B cell (primary cell): ENCODE measurements around the gene ATRAID. TPM values are rescaled to one million over a fixed set of nuclear protein-coding genes. Genes with fewer than 3 reads are reported as not detected.

Source experiments
- ATAC-seq: fragments of 200-7000 bp; cut with Tn5 transposase; one replicate; pipeline ENCODE4 v1.10.0; 2021; ENCODE audit warnings: low read depth, mild to moderate bottlenecking, moderate number of reproducible peaks, moderate library complexity
- CTCF ChIA-PET: fragments of 350-600 bp; sonication (Branson Sonifier 250); formaldehyde crosslinking; loops from one replicate; lab custom pipeline; 2021; ENCODE audit warnings: antibody characterized with exemption, inconsistent platforms; lab: Charles Lee
- POLR2A ChIA-PET: fragments of 350-600 bp; sonication (Branson Sonifier 250); formaldehyde crosslinking; loops from one replicate; lab custom pipeline; 2021; ENCODE audit warnings: antibody characterized with exemption; lab: Charles Lee
- DNase-seq: peaks from one replicate; pipeline ENCODE4 v3.0.0; 2013
- H2AFZ ChIP-seq: 2 replicates; pipeline ENCODE4 v1.6.1; 2012; ENCODE audit warnings: mild to moderate bottlenecking, low read depth, low read length; ENCODE audit not compliant: insufficient read depth, poor library complexity, severe bottlenecking
- H3K27ac ChIP-seq, 2 donors: 1 replicate in 1 of 2; 2 replicates in 1 of 2; pipeline ENCODE4 v1.5.1; 2012 to 2013; ENCODE audit warnings: low read length in 2 of 2, mild to moderate bottlenecking in 2 of 2, moderate library complexity in 1 of 2
- H3K27me3 ChIP-seq, 4 experiments: fragments of 200-600 bp in 1 of 4; sonication (generic) in 1 of 4; replicated peaks in 1 of 4; 1 replicate in 2 of 4; 2 replicates in 2 of 4; pipeline versions ENCODE4 v1.6.1 to v1.7.0; 2013 to 2016; ENCODE audit warnings: low read length in 3 of 4, mild to moderate bottlenecking in 2 of 4, mixed read lengths in 1 of 4, moderate library complexity in 1 of 4; ENCODE audit not compliant: insufficient read depth in 4 of 4, control insufficient read depth in 3 of 4; ENCODE audit errors: control extremely low read depth in 1 of 4
- H3K36me3 ChIP-seq, 2 experiments: replicated peaks in 1 of 2; 1 replicate in 1 of 2; 2 replicates in 1 of 2; pipeline versions ENCODE4 v1.6.1 to v1.7.1; 2013; ENCODE audit warnings: low read length in 1 of 2; ENCODE audit not compliant: insufficient read depth in 2 of 2, control insufficient read depth in 1 of 2; ENCODE audit errors: control extremely low read depth in 1 of 2, extremely low read depth in 1 of 2
- H3K4me1 ChIP-seq, 2 donors: fragments of 200-600 bp in 1 of 2; sonication (generic) in 1 of 2; 1 replicate in 1 of 2; 2 replicates in 1 of 2; pipeline versions ENCODE4 v1.5.1 to v1.6.1; 2013 to 2017; ENCODE audit warnings: low read length in 2 of 2; ENCODE audit not compliant: control insufficient read depth in 2 of 2, insufficient read depth in 2 of 2
- H3K4me2 ChIP-seq: replicated peaks from 2 replicates; pipeline ENCODE3; 2012; ENCODE audit warnings: mild to moderate bottlenecking, low read depth, low read length; ENCODE audit not compliant: poor library complexity, severe bottlenecking
- H3K4me3 ChIP-seq, 5 experiments: fragments of 200-600 bp in 1 of 5; sonication (generic) in 1 of 5; 1 replicate in 3 of 5; 2 replicates in 2 of 5; pipeline versions ENCODE4 v1.5.1 to v1.7.0; 2011 to 2016; ENCODE audit warnings: low read length in 4 of 5, mild to moderate bottlenecking in 4 of 5, low read depth in 2 of 5, control low read depth in 1 of 5, moderate library complexity in 1 of 5; ENCODE audit not compliant: insufficient read depth in 1 of 5; ENCODE audit errors: control extremely low read depth in 1 of 5, extremely low read depth in 1 of 5
- H3K79me2 ChIP-seq: fragments of 200-600 bp; sonication (generic); one replicate; pipeline ENCODE4 v1.6.0; 2016; ENCODE audit warnings: low read length; ENCODE audit not compliant: control insufficient read depth, insufficient read depth
- H3K9ac ChIP-seq: fragments of 200-600 bp; sonication (generic); 2 replicates; pipeline ENCODE4 v1.6.1; 2017; ENCODE audit warnings: mild to moderate bottlenecking, low read length, moderate library complexity
- H3K9me3 ChIP-seq, 3 donors: one replicate each; pipeline versions ENCODE4 v1.6.1 to v1.7.1; 2013; ENCODE audit warnings: low read length in 2 of 3; ENCODE audit not compliant: control insufficient read depth in 2 of 3, insufficient read depth in 1 of 3; ENCODE audit errors: control extremely low read depth in 1 of 3
- H4K20me1 ChIP-seq: 2 replicates; pipeline ENCODE4 v1.6.0; 2012; ENCODE audit warnings: mild to moderate bottlenecking, low read length; ENCODE audit not compliant: insufficient read depth, control insufficient read depth, poor library complexity, severe bottlenecking
- H3K27ac Mint-ChIP-seq: one replicate; pipeline ENCODE4 v1.8.0; 2021; ENCODE audit warnings: mixed read lengths
- H3K27me3 Mint-ChIP-seq: one replicate; pipeline ENCODE4 v1.8.0; 2021; ENCODE audit warnings: mixed read lengths
- H3K4me1 Mint-ChIP-seq: one replicate; pipeline ENCODE4 v1.8.0; 2021; ENCODE audit warnings: mixed read lengths
- H3K4me3 Mint-ChIP-seq: one replicate; pipeline ENCODE4 v1.8.0; 2021; ENCODE audit warnings: mixed read lengths
- H3K9me3 Mint-ChIP-seq: one replicate; pipeline ENCODE4 v1.8.0; 2022; ENCODE audit warnings: mixed read lengths; ENCODE audit not compliant: insufficient read depth
- CTCF ChIP-seq: fragments of 200-600 bp; IDR thresholded peaks from one replicate; pipeline ENCODE4 v1.8.0; 2022; ENCODE audit warnings: antibody characterized with exemption, mild to moderate bottlenecking
- EZH2 ChIP-seq: IDR thresholded peaks from 2 replicates; pipeline ENCODE4 v1.6.1; 2012; ENCODE audit warnings: borderline replicate concordance, low read depth, mild to moderate bottlenecking, moderate library complexity, low read length; ENCODE audit not compliant: insufficient read depth, poor library complexity, severe bottlenecking
- WGBS: methylation state at CpG from one replicate; pipeline ENCODE4 v1.1.5; 2013; ENCODE audit warnings: missing lambda C conversion rate; ENCODE audit not compliant: insufficient coverage; 5-methylcytosine and 5-hydroxymethylcytosine counted together
- intact Hi-C: fragments of 100-400 bp; cut with micrococcal nuclease; formaldehyde crosslinking; loops from one replicate; pipeline ENCODE4 v1.10.0; 2022
- polyA plus RNA-seq: library from polyadenylated mRNA; depleted of rRNA; stranded (reverse); fragments of >200 nt; gene quantifications from 2 replicates; pipeline ENCODE4 v1.2.3, GENCODE V29; 2012
- total RNA-seq, 2 donors: library from RNA; stranded (reverse); fragments of 120-200 nt in 1 of 2; gene quantifications; 1 replicate in 1 of 2; 2 replicates in 1 of 2; pipeline versions ENCODE4 v1.2.3 to v1.2.4, GENCODE V29; 2013 to 2022

Gene ATRAID
- total and polyA plus RNA-seq, 2 donors (not counting 1 experiment from before 2014, with no cell fraction given): 88.8 to 117 TPM

GRCh38 chr2:27191070-27191829 lies 20.6 kb upstream of the ATRAID start:
- Histone ChIP-seq H4K20me1 (no peaks in the 10 kb centered on the region), H3K4me2 (no peak overlapping the region), H3K36me3 (no peaks in the 10 kb centered on the region), H3K4me1 (no peaks in the 10 kb centered on the region), H3K4me3 (no peak overlapping the region), H3K27me3 (no peaks in the 10 kb centered on the region), H2AFZ (no peak overlapping the region), H3K27ac (no peak overlapping the region), H3K9ac (no peak overlapping the region), H3K79me2 (no peaks in the 10 kb centered on the region), H3K9me3 (peaks cover 0 to 1% (median 0%) of the 10 kb centered on the region in 3 donors)
- POLR2A ChIA-PET: interaction anchor here (0.6 to 1.0 kb wide), 2 partner anchors 20 to 149 kb away, joined by 3 read pairs; partner anchors contain the start of genes ATRAID and SLC5A6
- ATAC-seq (peak; percentile 73), DNase-seq (peak; percentile 74)
- TF ChIP-seq CTCF: peak; percentile 74
- no peak for TF ChIP-seq EZH2
- Mint-ChIP-seq H3K27me3 (no peaks in the 10 kb centered on the region), H3K4me1 (no peaks in the 10 kb centered on the region), H3K27ac (no peak overlapping the region), H3K9me3 (no peaks in the 10 kb centered on the region), H3K4me3 (no peak overlapping the region)
- intact Hi-C loops: loop anchor here (1.0 kb wide), 2 partner anchors 93 to 140 kb away; partner anchors contain the start of gene AGBL5
- 63% methylated on average over 4 of the region's 8 CpGs for WGBS
- CTCF ChIA-PET: interaction anchor here (0.6 to 3.7 kb wide), 22 partner anchors 9 to 347 kb away, joined by 3 to 71 read pairs (median 3); partner anchors contain the start of genes ABHD1, KHK, PREB and TRIM54
